Measurements from ENCODE around the gene SUCLG1. TPM values are rescaled to one million over a fixed set of nuclear protein-coding genes. Genes with fewer than 3 reads are reported as not detected.

SUCLG1 gene
- total and polyA plus RNA-seq, 2 of the 8 experiments (the other 6 are each of a cell fraction or from before 2014, with no cell fraction given): 19.9 to 40.0 TPM

- Histone ChIP-seq H3K23ac (ENCODE audit: insufficient read length) (no peak overlapping the region), H3K18ac (ENCODE audit: extremely low read depth, low read length) (no peak overlapping the region), H3K4me2 (ENCODE audit: insufficient read depth in 1 of 2, low read depth in 2 of 2, low read length in 2 of 2) (no peak overlapping the region), H3K4me1 (replicated peaks in 1 of 4; ENCODE audit: control insufficient read depth in 3 of 4, insufficient read depth in 4 of 4, low read length in 3 of 4) (peaks cover 0 to 2% (median 0%) of the 10 kb centered on the region in 4 experiments; a peak in 1 of 7 replicates), H3K79me2 (ENCODE audit: control insufficient read depth in 1 of 2, insufficient read depth in 2 of 2, low read length in 2 of 2) (peaks cover 0 to 18% of the 10 kb centered on the region in 2 experiments; a peak in 2 of 4 replicates), H2BK120ac (replicated peaks; ENCODE audit: low read depth, low read length) (no peak overlapping the region), H3K79me1 (ENCODE audit: low read depth, low read length) (no peaks in the 10 kb centered on the region; the same call in none of the 2 replicates), H4K8ac (ENCODE audit: extremely low read depth, insufficient read depth, low read length) (no peak overlapping the region), H3K4me3 (ENCODE audit: extremely low read depth in 1 of 4, insufficient read depth in 2 of 4, low read depth in 3 of 4, low read length in 4 of 4) (no peak overlapping the region), H2AK5ac (ENCODE audit: low read depth, low read length) (no peak overlapping the region), H3K27ac (ENCODE audit: low read depth, low read length) (no peak overlapping the region), H2BK20ac (ENCODE audit: low read length) (no peak overlapping the region), H2BK12ac (ENCODE audit: low read depth, low read length) (no peak overlapping the region), H4K5ac (ENCODE audit: insufficient read length, low read depth, low read length) (no peak overlapping the region), H3K27me3 (replicated peaks in 1 of 4; ENCODE audit: control insufficient read depth in 3 of 4, extremely low read depth in 1 of 4, insufficient read depth in 3 of 4, low read length in 3 of 4) (no peaks in the 10 kb centered on the region), H3K4ac (replicated peaks; ENCODE audit: insufficient read length, low read depth, low read length) (no peak overlapping the region), H4K20me1 (replicated peaks in 1 of 2; ENCODE audit: control insufficient read depth in 1 of 2, insufficient read depth in 2 of 2, low read length in 2 of 2) (peaks cover 0 to 3% of the 10 kb centered on the region in 2 experiments), H3K56ac (replicated peaks; ENCODE audit: insufficient read length, low read depth, low read length) (no peak overlapping the region), H2BK15ac (ENCODE audit: low read length) (no peak overlapping the region), H3K9me3 (ENCODE audit: insufficient read depth in 2 of 2, low read depth in 1 of 2, low read length in 1 of 2) (no peaks in the 10 kb centered on the region), H3K36me3 (ENCODE audit: control insufficient read depth in 2 of 4, insufficient read depth in 4 of 4, low read length in 3 of 4) (no peaks in the 10 kb centered on the region; a peak in 1 of 8 replicates), H3K14ac (ENCODE audit: insufficient read length) (no peak overlapping the region), H2AFZ (ENCODE audit: low read length) (no peak overlapping the region), H3K9ac (replicated peaks in 1 of 4; ENCODE audit: extremely low read depth in 1 of 4, low read depth in 3 of 4, low read length in 3 of 4) (no peak overlapping the region), H2BK5ac (ENCODE audit: low read depth, low read length) (no peak overlapping the region), H3K23me2 (ENCODE audit: low read depth, low read length) (peaks cover 11% of the 10 kb centered on the region), H4K91ac (replicated peaks; ENCODE audit: insufficient read length, low read length) (no peak overlapping the region)
- ChIA-PET POLR2A (ENCODE audit: partially characterized antibody) (no interaction called here), CTCF (ENCODE audit: partially characterized antibody) (no interaction called here)
- no peak for DNase-seq (ENCODE audit: low read depth in 1 of 2, low spot score in 2 of 2)
- FAIRE-seq: no peak
- TF ChIP-seq CTCF (IDR thresholded peaks at IDR 0.05; ENCODE audit: control extremely low read depth in 1 of 3, insufficient read depth in 1 of 3, low read depth in 1 of 3, low read length in 3 of 3): no peak
- TF ChIP-seq ATF2 (IDR thresholded peaks at IDR 0.05; ENCODE audit: low read length): no peak
- no peak for TF ChIP-seq CBX5 (IDR thresholded peaks at IDR 0.05; ENCODE audit: low read depth, low read length)
- TF ChIP-seq CREB1 (IDR thresholded peaks at IDR 0.05): no peak
- no peak for TF ChIP-seq HDAC2 (IDR thresholded peaks at IDR 0.05; ENCODE audit: borderline replicate concordance in 1 of 2, low read depth in 2 of 2, low read length in 2 of 2)
- TF ChIP-seq NRF1 (IDR thresholded peaks at IDR 0.05; ENCODE audit: low read depth, low read length): no peak
- no peak for TF ChIP-seq EGR1 (IDR thresholded peaks at IDR 0.05; ENCODE audit: borderline replicate concordance, low read depth, low read length)
- TF ChIP-seq E2F6 (IDR thresholded peaks at IDR 0.05): no peak
- WGBS, 2 experiments (ENCODE audit: extremely low coverage in 1 of 2, insufficient coverage in 1 of 2, insufficient read length in 1 of 2, insufficient replicate concordance in 2 of 2, low coverage in 1 of 2, low lambda C conversion rate in 2 of 2, missing lambda C conversion rate in 1 of 2): 63% methylated on average over 4 of the region's 4 CpGs; no CpG with 5 or more reads in 1 of the 2 experiments
Observed at GRCh38 chr2:84456156-84456555, 2.9 kb downstream of the SUCLG1 start.

Measured in H1 (cell line).